K562 (cell line): Measurements from ENCODE around the gene PARS2. TPM values are rescaled to one million over a fixed set of nuclear protein-coding genes. Genes with fewer than 3 reads are reported as not detected.
A peak's percentile ranks its signal among the peaks of the same experiment; 100 is the strongest.

Experiments
- ATAC-seq: fragments of 200-7000 bp; cut with Tn5 transposase; 3 replicates; pipeline ENCODE4 v1.9.1; 2020; ENCODE audit warnings: moderate library complexity
- BruUV-seq: library from RNA; stranded (reverse); fragments of 400-500 nt; replicated peaks from 2 replicates; lab custom pipeline; 2021; lab: Mats Ljungman, UMichigan
- CTCF ChIA-PET: fragments of 300-600 bp; formaldehyde crosslinking; extraction: SDS; loops from one replicate; lab custom pipeline; 2021; ENCODE audit warnings: low intra/inter-chr PET ratio; lab: Yijun Ruan, JAX
- POLR2A ChIA-PET: fragments of 300-600, 350-650 bp; sonication (Branson Sonifier 250); formaldehyde crosslinking; extraction: SDS; loops from one replicate; lab custom pipeline; 2021; ENCODE audit warnings: antibody characterized with exemption, inconsistent platforms; lab: Yijun Ruan, JAX
- DNase-seq, 4 experiments: peaks; one replicate each; pipeline versions ENCODE4 v3.0.0 to v3.0.0-alpha.2; 2011 to 2018; ENCODE audit warnings: low spot score in 3 of 4, mixed read lengths in 3 of 4; ENCODE audit errors: extremely low read depth in 1 of 4
- FAIRE-seq: peaks from 2 replicates; lab custom pipeline; 2011; peaks lifted over from hg19 to GRCh38; lab: Jason Lieb, UNC
- H2AFZ ChIP-seq: 2 replicates; pipeline ENCODE4 v1.6.0; 2011; ENCODE audit warnings: low read depth, low read length, control low read depth, inconsistent platforms
- H3K27ac ChIP-seq: fragments of 200-600 bp; 3 replicates; pipeline ENCODE4 v1.8.0; 2011; ENCODE audit warnings: low read depth, mild to moderate bottlenecking, control low read depth, inconsistent platforms, low read length, moderate library complexity, mixed read lengths; ENCODE audit errors: extremely low read depth
- H3K27me3 ChIP-seq, 2 experiments: fragments of 300-600 bp in 1 of 2; 2 replicates in 1 of 2; 3 replicates in 1 of 2; pipeline versions ENCODE4 v1.6.0 to v1.8.0; 2011; ENCODE audit warnings: inconsistent platforms in 2 of 2, low read length in 2 of 2, mild to moderate bottlenecking in 1 of 2, mixed read lengths in 1 of 2, moderate library complexity in 1 of 2; ENCODE audit not compliant: control insufficient read depth in 2 of 2, insufficient read depth in 2 of 2
- H3K36me3 ChIP-seq: fragments of 300-600 bp; 3 replicates; pipeline ENCODE4 v1.8.0; 2011; ENCODE audit warnings: mild to moderate bottlenecking, low read length, inconsistent platforms; ENCODE audit not compliant: control insufficient read depth, insufficient read depth
- H3K4me1 ChIP-seq, 2 experiments: fragments of 200-600 bp in 1 of 2; replicated peaks in 1 of 2; 2 replicates in 1 of 2; 3 replicates in 1 of 2; pipeline versions ENCODE4 v1.5.1 to v1.8.0; 2011; ENCODE audit warnings: inconsistent platforms in 2 of 2, low read length in 2 of 2, mild to moderate bottlenecking in 1 of 2, mixed read lengths in 1 of 2, moderate library complexity in 1 of 2; ENCODE audit not compliant: control insufficient read depth in 2 of 2, insufficient read depth in 2 of 2
- H3K4me2 ChIP-seq: 2 replicates; pipeline ENCODE4 v1.6.1; 2011; ENCODE audit warnings: low read length, control low read depth, inconsistent platforms, mixed read lengths; ENCODE audit not compliant: insufficient read depth
- H3K4me3 ChIP-seq: fragments of 200-600 bp; sonication (generic), shearing (Covaris generic); 2 replicates; pipeline ENCODE4 v1.5.1; 2016; ENCODE audit warnings: control low read depth, inconsistent platforms
- H3K79me2 ChIP-seq: fragments of 200-600 bp; 3 replicates; pipeline ENCODE4 v1.8.0; 2011; ENCODE audit warnings: low read length, inconsistent platforms; ENCODE audit not compliant: control insufficient read depth, insufficient read depth
- H3K9ac ChIP-seq, 2 experiments: 2 replicates each; pipeline versions ENCODE4 v1.6.0 to v1.6.1; 2011; ENCODE audit warnings: low read depth in 2 of 2, low read length in 2 of 2, control low read depth in 1 of 2, inconsistent platforms in 1 of 2, mild to moderate bottlenecking in 1 of 2, mixed read lengths in 1 of 2; ENCODE audit not compliant: insufficient read depth in 1 of 2
- H3K9me1 ChIP-seq: one replicate; pipeline ENCODE4 v1.6.0; 2011; ENCODE audit warnings: inconsistent platforms, mild to moderate bottlenecking, low read length, moderate library complexity; ENCODE audit not compliant: control insufficient read depth, insufficient read depth
- H3K9me3 ChIP-seq: replicated peaks from 2 replicates; pipeline ENCODE4 v1.5.1; 2011; ENCODE audit warnings: low read depth, low read length, inconsistent platforms; ENCODE audit not compliant: control insufficient read depth, insufficient read depth
- H4K20me1 ChIP-seq: replicated peaks from 2 replicates; pipeline ENCODE4 v1.6.1; 2011; ENCODE audit warnings: low read length, inconsistent platforms, mixed read lengths; ENCODE audit not compliant: control insufficient read depth, insufficient read depth
- BCOR ChIP-seq: fragments of 450-650 bp; IDR thresholded peaks from 2 replicates; pipeline ENCODE4 v1.6.1; 2016
- CTCFL ChIP-seq: IDR thresholded peaks from 2 replicates; pipeline ENCODE4 v1.6.1; 2011; ENCODE audit warnings: borderline replicate concordance, low read depth, mild to moderate bottlenecking, moderate library complexity, low read length; ENCODE audit not compliant: insufficient read depth, poor library complexity, severe bottlenecking
- ELK1 ChIP-seq: sonication (generic); formaldehyde crosslinking; IDR thresholded peaks from 2 replicates; pipeline ENCODE4 v1.8.1; 2022; ENCODE audit warnings: missing genetic modification reagents
- EP400 ChIP-seq: fragments of 450-650 bp; IDR thresholded peaks from 2 replicates; pipeline ENCODE4 v1.6.1; 2017; ENCODE audit warnings: antibody characterized with exemption, mild to moderate bottlenecking, moderate library complexity
- HLTF ChIP-seq: fragments of 450-650 bp; IDR thresholded peaks from 2 replicates; pipeline ENCODE4 v1.6.1; 2016
- KAT7 ChIP-seq: sonication (generic); formaldehyde crosslinking; IDR thresholded peaks from 2 replicates; pipeline ENCODE4 v1.8.0; 2022; ENCODE audit warnings: missing genetic modification reagents, mild to moderate bottlenecking, borderline replicate concordance
- MEF2D ChIP-seq: conservative IDR thresholded peaks from 2 replicates; pipeline ENCODE4 v1.6.1; 2016; ENCODE audit warnings: low read depth, missing genetic modification characterization, missing compliant biosample characterization
- PCBP2 ChIP-seq: fragments of 200-400 bp; formaldehyde crosslinking; IDR thresholded peaks from 2 replicates; pipeline ENCODE4 v1.6.1; 2018; ENCODE audit warnings: low read length, low read depth, mild to moderate bottlenecking, moderate library complexity; ENCODE audit not compliant: poor library complexity, severe bottlenecking
- POLR2H ChIP-seq: IDR thresholded peaks from 2 replicates; pipeline ENCODE4 v1.6.1; 2016; ENCODE audit warnings: missing genetic modification characterization, low read depth, mild to moderate bottlenecking, control low read depth, missing compliant biosample characterization, moderate library complexity
- SIRT6 ChIP-seq: IDR thresholded peaks from one replicate; pipeline ENCODE4 v1.6.1; 2012; ENCODE audit warnings: low read depth, mild to moderate bottlenecking, control low read depth, inconsistent platforms, low read length, moderate library complexity
- TCF3 ChIP-seq: sonication (generic); formaldehyde crosslinking; IDR thresholded peaks from 2 replicates; pipeline ENCODE4 v1.4.0; 2020; ENCODE audit warnings: mild to moderate bottlenecking, missing genetic modification reagents
- ZNF57 ChIP-seq: fragments of 450-650 bp; formaldehyde crosslinking; IDR thresholded peaks from 2 replicates; pipeline ENCODE4 v1.4.0; 2020; ENCODE audit warnings: mild to moderate bottlenecking, moderate library complexity
- ZNF764 ChIP-seq: fragments of 250-450 bp; sonication (Bioruptor Pico); IDR thresholded peaks from 2 replicates; pipeline ENCODE4 v1.4.0; 2020; ENCODE audit warnings: low read depth, mild to moderate bottlenecking, moderate library complexity
- WGBS: fragments of 100-300 bp; shearing (Covaris generic); methylation state at CpG from one replicate; pipeline ENCODE4 v1.1.6; 2016; ENCODE audit warnings: low coverage, mixed read lengths; ENCODE audit not compliant: insufficient coverage; ENCODE audit errors: missing lambda C conversion rate; 5-methylcytosine and 5-hydroxymethylcytosine counted together
- in situ Hi-C: fragments of 300-500 bp; cut with MboI; formaldehyde crosslinking; loops from 4 replicates; pipeline ENCODE4 v1.15.0; 2018; ENCODE audit warnings: inconsistent platforms, mixed read lengths
- intact Hi-C: fragments of 100-400 bp; cut with micrococcal nuclease; formaldehyde crosslinking; loops from 2 replicates; pipeline ENCODE4 v1.14.2; 2022
- polyA plus RNA-seq, 8 experiments: library from polyadenylated mRNA; depleted of rRNA in 4 of 8; stranded (reverse) in 5 of 8; unstranded in 3 of 8; fragments of >200 nt; fragmentation: Nextera tagmentation in 2 of 8; fragmentation: Illumina TruSeq in 1 of 8; extraction: Ambion mirVana in 2 of 8; extraction: Trizol in 1 of 8; gene quantifications; 2 replicates each; pipeline versions ENCODE4 v1.2.1 to v1.2.3, GENCODE V29; 2011 to 2014; ENCODE audit warnings: inconsistent platforms in 1 of 8, missing spikeins in 1 of 8
- total RNA-seq, 7 experiments: library from RNA; depleted of rRNA in 6 of 7; stranded (reverse); fragments of >200 nt in 6 of 7; fragmentation: Illumina TruSeq in 2 of 7; extraction: Trizol in 2 of 7; gene quantifications; 2 replicates each; pipeline versions ENCODE4 v1.2.1 to v1.2.3, GENCODE V29; 2011 to 2021; ENCODE audit warnings: low replicate concordance in 1 of 7

PARS2 gene
- total and polyA plus RNA-seq, 9 of the 15 experiments (the other 6 are each of a cell fraction or from before 2014, with no cell fraction given) = 6.3 to 12.4 (median 7.9) TPM

- ATAC-seq = no peak
- H2AFZ ChIP-seq = peak overlapping the region; percentile 16; the same call in 1 of the 2 replicates
These were observed 2.4 kb upstream of the PARS2 start for GRCh38 chr1:54766726-54767125.

More at GRCh38 chr1:54766726-54767125, 2.4 kb upstream of the PARS2 start:
- Histone ChIP-seq H3K79me2 (peaks cover 15% of the 10 kb centered on the region), H4K20me1 (no peaks in the 10 kb centered on the region), H3K4me3 (no peak overlapping the region), H3K9ac (no peak overlapping the region), H3K36me3 (no peaks in the 10 kb centered on the region), H3K9me1 (no peaks in the 10 kb centered on the region), H3K4me1 (peaks cover 0 to 7% of the 10 kb centered on the region in 2 experiments; a peak in 2 of 5 replicates), H3K4me2 (no peak overlapping the region), H3K27ac (no peak overlapping the region), H3K9me3 (no peaks in the 10 kb centered on the region), H3K27me3 (peaks cover 0 to 6% of the 10 kb centered on the region in 2 experiments; a peak in 2 of 5 replicates)
- in situ Hi-C loops (no loop called here), intact Hi-C loops (no loop called here)
- CTCF ChIA-PET = no interaction called here
- WGBS = 5% methylated on average over 4 of the region's 4 CpGs
- FAIRE-seq = no peak
- POLR2A ChIA-PET = interaction anchor here (0.8 to 2.6 kb wide), 3 partner anchors 10 to 27 kb away, joined by 3 to 9 read pairs (median 9); no protein-coding TSS in a partner anchor
- no TSS peak for BruUV-seq
- TF ChIP-seq KAT7 (CRISPR knock-in tag) (no peak), MEF2D (tag) (no peak), ZNF764 (no peak), HLTF (no peak), ZNF57 (no peak), PCBP2 (no peak), BCOR (no peak), EP400 (no peak), SIRT6 (no peak), CTCFL (no peak), POLR2H (no peak), TCF3 (CRISPR knock-in tag) (no peak), ELK1 (no peak)
- no peak for DNase-seq
